GM23338 (cell line): ENCODE measurements around the gene SYNRG.

ENCODE experiments used
- EZH2 ChIP-seq: fragments of 200-600 bp; sonication (generic); IDR thresholded peaks from one replicate; pipeline ENCODE4 v1.8.0; 2017; ENCODE audit warnings: antibody characterized with exemption, mild to moderate bottlenecking, low read depth; ENCODE audit not compliant: unreplicated experiment
- NANOG ChIP-seq: IDR thresholded peaks from 2 replicates; pipeline ENCODE4 v1.6.1; 2016; ENCODE audit warnings: antibody characterized with exemption, borderline replicate concordance
- TF ChIP-seq, protein P1 (sequence below), 2 experiments: fragments of 200-600 bp in 1 of 2; sonication (generic) in 1 of 2; conservative IDR thresholded peaks; 2 replicates each; pipeline versions ENCODE4 v1.5.1 to v1.6.1; 2016 to 2017; ENCODE audit warnings: antibody characterized with exemption in 2 of 2, low read depth in 2 of 2, mild to moderate bottlenecking in 2 of 2, moderate library complexity in 1 of 2

DNA sequence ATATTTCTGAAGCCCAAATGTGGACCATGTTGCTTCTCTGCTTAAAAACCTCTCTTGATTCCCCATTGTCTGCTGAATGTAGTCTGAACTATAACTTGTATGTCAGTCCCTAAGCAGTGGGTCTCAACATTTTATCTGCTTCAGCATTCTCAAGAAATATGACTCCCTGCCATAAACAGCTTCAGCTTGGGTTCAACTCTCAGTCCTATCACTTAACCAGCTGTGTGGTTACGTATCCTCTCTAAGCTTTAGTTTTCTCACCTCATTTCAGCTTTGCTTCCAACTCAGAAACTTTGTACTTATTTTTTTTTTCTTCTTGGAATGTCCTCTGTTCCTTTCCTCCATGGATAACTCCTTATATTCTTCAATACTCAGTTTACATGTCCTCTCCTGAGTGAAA lies 38.6 kb upstream of the SYNRG start:
- TF ChIP-seq, protein P1, sequence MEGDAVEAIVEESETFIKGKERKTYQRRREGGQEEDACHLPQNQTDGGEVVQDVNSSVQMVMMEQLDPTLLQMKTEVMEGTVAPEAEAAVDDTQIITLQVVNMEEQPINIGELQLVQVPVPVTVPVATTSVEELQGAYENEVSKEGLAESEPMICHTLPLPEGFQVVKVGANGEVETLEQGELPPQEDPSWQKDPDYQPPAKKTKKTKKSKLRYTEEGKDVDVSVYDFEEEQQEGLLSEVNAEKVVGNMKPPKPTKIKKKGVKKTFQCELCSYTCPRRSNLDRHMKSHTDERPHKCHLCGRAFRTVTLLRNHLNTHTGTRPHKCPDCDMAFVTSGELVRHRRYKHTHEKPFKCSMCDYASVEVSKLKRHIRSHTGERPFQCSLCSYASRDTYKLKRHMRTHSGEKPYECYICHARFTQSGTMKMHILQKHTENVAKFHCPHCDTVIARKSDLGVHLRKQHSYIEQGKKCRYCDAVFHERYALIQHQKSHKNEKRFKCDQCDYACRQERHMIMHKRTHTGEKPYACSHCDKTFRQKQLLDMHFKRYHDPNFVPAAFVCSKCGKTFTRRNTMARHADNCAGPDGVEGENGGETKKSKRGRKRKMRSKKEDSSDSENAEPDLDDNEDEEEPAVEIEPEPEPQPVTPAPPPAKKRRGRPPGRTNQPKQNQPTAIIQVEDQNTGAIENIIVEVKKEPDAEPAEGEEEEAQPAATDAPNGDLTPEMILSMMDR (conservative IDR thresholded peaks at IDR 0.05; ENCODE audit: low read depth in 2 of 2) = no peak
- no peak for TF ChIP-seq EZH2
- no peak for TF ChIP-seq NANOG
